ENCODE results near the gene METTL6.

GRCh38 chr3:15360788-15361493, 66.4 kb downstream of the METTL6 start:
- TF ChIP-seq, protein P1, sequence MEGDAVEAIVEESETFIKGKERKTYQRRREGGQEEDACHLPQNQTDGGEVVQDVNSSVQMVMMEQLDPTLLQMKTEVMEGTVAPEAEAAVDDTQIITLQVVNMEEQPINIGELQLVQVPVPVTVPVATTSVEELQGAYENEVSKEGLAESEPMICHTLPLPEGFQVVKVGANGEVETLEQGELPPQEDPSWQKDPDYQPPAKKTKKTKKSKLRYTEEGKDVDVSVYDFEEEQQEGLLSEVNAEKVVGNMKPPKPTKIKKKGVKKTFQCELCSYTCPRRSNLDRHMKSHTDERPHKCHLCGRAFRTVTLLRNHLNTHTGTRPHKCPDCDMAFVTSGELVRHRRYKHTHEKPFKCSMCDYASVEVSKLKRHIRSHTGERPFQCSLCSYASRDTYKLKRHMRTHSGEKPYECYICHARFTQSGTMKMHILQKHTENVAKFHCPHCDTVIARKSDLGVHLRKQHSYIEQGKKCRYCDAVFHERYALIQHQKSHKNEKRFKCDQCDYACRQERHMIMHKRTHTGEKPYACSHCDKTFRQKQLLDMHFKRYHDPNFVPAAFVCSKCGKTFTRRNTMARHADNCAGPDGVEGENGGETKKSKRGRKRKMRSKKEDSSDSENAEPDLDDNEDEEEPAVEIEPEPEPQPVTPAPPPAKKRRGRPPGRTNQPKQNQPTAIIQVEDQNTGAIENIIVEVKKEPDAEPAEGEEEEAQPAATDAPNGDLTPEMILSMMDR (IDR thresholded peaks at IDR 0.05 in 4 of 5, conservative IDR thresholded peaks at IDR 0.05 in 1 of 5), result no peak
- TF ChIP-seq POLR2A (IDR thresholded peaks at IDR 0.05), result no peak
